H9 (cell line): ENCODE results near the gene NCOR2. TPM values are rescaled to one million over a fixed set of nuclear protein-coding genes. Genes with fewer than 3 reads are reported as not detected.

ENCODE experiments used
- DNase-seq: peaks from one replicate; pipeline ENCODE4 v3.0.0-alpha.2; 2017
- H2AFZ ChIP-seq: one replicate; pipeline ENCODE4 v1.6.1; 2013; ENCODE audit warnings: mild to moderate bottlenecking, low read length, control low read depth, moderate library complexity
- H2AK5ac ChIP-seq: 2 replicates; pipeline ENCODE4 v1.6.1; 2013; ENCODE audit warnings: low read length, control low read depth, mixed read lengths; ENCODE audit not compliant: insufficient read length
- H2BK120ac ChIP-seq: one replicate; pipeline ENCODE4 v1.6.1; 2013; ENCODE audit warnings: low read depth, mild to moderate bottlenecking, low read length, control low read depth, inconsistent platforms; ENCODE audit not compliant: poor library complexity, severe bottlenecking
- H2BK12ac ChIP-seq: 2 replicates; pipeline ENCODE4 v1.6.1; 2013; ENCODE audit warnings: low read length, control low read depth, mixed read lengths, low read depth; ENCODE audit not compliant: insufficient read length
- H2BK15ac ChIP-seq: 2 replicates; pipeline ENCODE4 v1.6.1; 2013; ENCODE audit warnings: low read depth, low read length, control low read depth
- H2BK20ac ChIP-seq: one replicate; pipeline ENCODE4 v1.6.1; 2013; ENCODE audit warnings: low read depth, mild to moderate bottlenecking, low read length, control low read depth, inconsistent platforms; ENCODE audit not compliant: poor library complexity, severe bottlenecking
- H2BK5ac ChIP-seq: 2 replicates; pipeline ENCODE4 v1.6.1; 2013; ENCODE audit warnings: low read length, control low read depth, mixed read lengths; ENCODE audit not compliant: insufficient read length
- H3K14ac ChIP-seq: 2 replicates; pipeline ENCODE4 v1.6.1; 2013; ENCODE audit warnings: low read length, control low read depth; ENCODE audit not compliant: insufficient read depth
- H3K18ac ChIP-seq: 2 replicates; pipeline ENCODE4 v1.6.1; 2013; ENCODE audit warnings: low read depth, mild to moderate bottlenecking, mixed read lengths, low read length, control low read depth; ENCODE audit not compliant: insufficient read length
- H3K23ac ChIP-seq: 2 replicates; pipeline ENCODE4 v1.6.1; 2013; ENCODE audit warnings: low read length, control low read depth, mixed read lengths, low read depth; ENCODE audit not compliant: insufficient read length
- H3K23me2 ChIP-seq: 2 replicates; pipeline ENCODE4 v1.6.1; 2013; ENCODE audit warnings: low read depth, mild to moderate bottlenecking, mixed read lengths, low read length, control low read depth; ENCODE audit not compliant: insufficient read length, poor library complexity, severe bottlenecking
- H3K27ac ChIP-seq: 2 replicates; pipeline ENCODE4 v1.5.1; 2013; ENCODE audit warnings: low read length, control low read depth, mixed read lengths, low read depth; ENCODE audit not compliant: insufficient read length
- H3K27me3 ChIP-seq: 2 replicates; pipeline ENCODE4 v1.6.1; 2013; ENCODE audit warnings: low read length, control low read depth, inconsistent platforms; ENCODE audit not compliant: insufficient read depth
- H3K4ac ChIP-seq: 2 replicates; pipeline ENCODE4 v1.6.1; 2013; ENCODE audit warnings: low read depth, mild to moderate bottlenecking, control low read depth, inconsistent platforms, low read length, moderate library complexity
- H3K4me1 ChIP-seq: 2 replicates; pipeline ENCODE4 v1.6.1; 2013; ENCODE audit warnings: low read length, control low read depth, inconsistent platforms; ENCODE audit not compliant: insufficient read depth
- H3K4me2 ChIP-seq: 2 replicates; pipeline ENCODE4 v1.6.1; 2013; ENCODE audit warnings: low read length, control low read depth, mixed read lengths; ENCODE audit not compliant: insufficient read length, insufficient read depth
- H3K56ac ChIP-seq: 2 replicates; pipeline ENCODE4 v1.6.1; 2013; ENCODE audit warnings: low read depth, mild to moderate bottlenecking, mixed read lengths, low read length, control low read depth; ENCODE audit not compliant: insufficient read length
- H3K79me1 ChIP-seq: 2 replicates; pipeline ENCODE4 v1.6.1; 2013; ENCODE audit warnings: low read depth, mild to moderate bottlenecking, moderate library complexity, low read length, control low read depth, inconsistent platforms; ENCODE audit not compliant: insufficient read depth, poor library complexity, severe bottlenecking
- H3K79me2 ChIP-seq: 2 replicates; pipeline ENCODE4 v1.6.1; 2013; ENCODE audit warnings: low read length, control low read depth, inconsistent platforms; ENCODE audit not compliant: insufficient read depth
- H3K9ac ChIP-seq: 2 replicates; pipeline ENCODE4 v1.6.1; 2013; ENCODE audit warnings: low read length, control low read depth, mixed read lengths; ENCODE audit not compliant: insufficient read length; ENCODE audit errors: extremely low read depth
- H3K9me3 ChIP-seq: one replicate; pipeline ENCODE4 v1.6.1; 2013; ENCODE audit warnings: low read depth, low read length, inconsistent platforms; ENCODE audit not compliant: control insufficient read depth
- H3T11ph ChIP-seq: one replicate; pipeline ENCODE4 v1.6.1; 2013; ENCODE audit warnings: mild to moderate bottlenecking, low read length, control low read depth, inconsistent platforms
- H4K20me1 ChIP-seq: one replicate; pipeline ENCODE4 v1.6.1; 2013; ENCODE audit not compliant: control insufficient read depth, insufficient read length, insufficient read depth
- H4K5ac ChIP-seq: 2 replicates; pipeline ENCODE4 v1.6.1; 2013; ENCODE audit warnings: low read depth, mild to moderate bottlenecking, mixed read lengths, low read length, control low read depth; ENCODE audit not compliant: insufficient read length
- H4K8ac ChIP-seq: replicated peaks from 2 replicates; pipeline ENCODE4 v1.6.1; 2013; ENCODE audit warnings: low read length, control low read depth, mixed read lengths, low read depth; ENCODE audit not compliant: insufficient read length
- H4K91ac ChIP-seq: 2 replicates; pipeline ENCODE4 v1.6.1; 2013; ENCODE audit warnings: low read depth, mild to moderate bottlenecking, moderate library complexity, mixed read lengths, low read length, control low read depth; ENCODE audit not compliant: insufficient read length
- H3K27ac Mint-ChIP-seq, 3 experiments: 2 replicates in 2 of 3; 3 replicates in 1 of 3; pipeline ENCODE4 v1.8.0; 2020 to 2021; ENCODE audit warnings: mixed read lengths in 3 of 3, mild to moderate bottlenecking in 1 of 3, moderate library complexity in 1 of 3
- H3K27me3 Mint-ChIP-seq: 2 replicates; pipeline ENCODE4 v1.8.0; 2021; ENCODE audit warnings: low read depth, mild to moderate bottlenecking, moderate library complexity, mixed read lengths
- H3K36me3 Mint-ChIP-seq, 3 experiments: 2 replicates in 2 of 3; 3 replicates in 1 of 3; pipeline ENCODE4 v1.8.0; 2020 to 2021; ENCODE audit warnings: low read depth in 3 of 3, mixed read lengths in 3 of 3; ENCODE audit not compliant: insufficient read depth in 1 of 3
- H3K4me1 Mint-ChIP-seq, 2 experiments: 2 replicates each; pipeline ENCODE4 v1.8.0; 2020; ENCODE audit warnings: mixed read lengths in 2 of 2
- H3K4me3 Mint-ChIP-seq, 2 experiments: 2 replicates in 1 of 2; 3 replicates in 1 of 2; pipeline ENCODE4 v1.8.0; 2020 to 2021; ENCODE audit warnings: mild to moderate bottlenecking in 2 of 2, mixed read lengths in 2 of 2, moderate library complexity in 1 of 2
- H3K9me3 Mint-ChIP-seq, 2 experiments: 2 replicates in 1 of 2; 3 replicates in 1 of 2; pipeline ENCODE4 v1.8.0; 2020; ENCODE audit warnings: mild to moderate bottlenecking in 2 of 2, mixed read lengths in 2 of 2, moderate library complexity in 1 of 2
- WGBS: extraction: QIAGEN DNeasy Blood & Tissue Kit; methylation state at CpG from one replicate; pipeline ENCODE4 v1.1.7; 2013; ENCODE audit warnings: missing lambda C conversion rate, low lambda C conversion rate, mixed read lengths; ENCODE audit not compliant: insufficient read length; ENCODE audit errors: extremely low coverage; 5-methylcytosine and 5-hydroxymethylcytosine counted together
- total RNA-seq: library from RNA; stranded (reverse); gene quantifications from 2 replicates; pipeline ENCODE4 v1.2.1, GENCODE V29; 2021
- TF ChIP-seq, protein P1 (sequence below): fragments of 200-600 bp; sonication (generic); conservative IDR thresholded peaks from 3 replicates; pipeline ENCODE4 v1.8.0; 2021; ENCODE audit warnings: antibody characterized with exemption, mild to moderate bottlenecking

Gene NCOR2
- total RNA-seq, 1 experiment from 2014 or later: 226 TPM

DNA sequence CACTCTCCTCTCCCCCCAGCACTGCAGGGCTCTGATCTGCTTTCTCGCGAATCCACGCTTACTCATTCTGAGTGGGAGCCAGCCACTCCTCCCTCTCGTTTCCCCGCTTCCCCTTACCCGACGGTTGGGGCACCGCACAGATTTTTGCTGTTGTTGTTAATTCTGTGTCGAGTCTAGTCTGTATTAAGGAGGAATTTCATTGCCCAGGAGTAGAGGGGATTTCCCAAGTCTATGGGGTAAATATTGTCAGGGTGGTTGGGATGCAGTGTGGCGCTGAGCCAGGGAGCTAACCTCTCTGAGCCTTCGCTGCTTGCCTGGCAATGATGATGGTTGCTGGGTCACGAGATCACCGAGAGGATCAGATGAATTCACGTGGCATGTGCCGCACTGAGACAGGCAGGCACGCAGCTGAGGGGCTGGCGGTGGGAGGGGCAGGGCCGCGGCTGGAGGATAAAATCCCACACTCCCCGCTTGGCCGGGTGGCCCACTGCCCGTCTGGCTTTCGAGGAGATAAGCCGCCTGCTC lies 18.5 kb downstream of the NCOR2 start:
- H3K9ac ChIP-seq: no peak overlapping the region
- no CpG with 5 or more reads among the region's 24 CpGs for WGBS
- no peak overlapping the region for H2BK20ac ChIP-seq
- no peak overlapping the region for H3K4me2 ChIP-seq
- no peaks in the 10 kb centered on the region for H3K9me3 ChIP-seq
- no peak overlapping the region for H2AFZ ChIP-seq
- DNase-seq: no peak
- no peak overlapping the region for H2BK15ac ChIP-seq
- Mint-ChIP-seq H3K36me3 (peaks cover 7 to 17% (median 15%) of the 10 kb centered on the region in 3 experiments), H3K4me3 (no peak overlapping the region), H3K9me3 (no peaks in the 10 kb centered on the region), H3K27me3 (no peaks in the 10 kb centered on the region), H3K27ac (peak overlapping the region in 2 of 3 experiments; percentile 16 to 38; a peak in 3 of 7 replicates), H3K4me1 (peaks cover 56 to 63% of the 10 kb centered on the region in 2 experiments)
- no peak overlapping the region for H3K23ac ChIP-seq
- H4K8ac ChIP-seq: no peak overlapping the region
- H3K4me1 ChIP-seq: peaks cover 2% of the 10 kb centered on the region; the same call in 1 of the 2 replicates
- H4K91ac ChIP-seq: no peak overlapping the region
- no peaks in the 10 kb centered on the region for H3K27me3 ChIP-seq
- no peaks in the 10 kb centered on the region for H3K23me2 ChIP-seq
- no peak overlapping the region for H3T11ph ChIP-seq
- H3K18ac ChIP-seq: no peak overlapping the region
- H3K79me1 ChIP-seq: no peaks in the 10 kb centered on the region
- peaks cover 77% of the 10 kb centered on the region for H3K79me2 ChIP-seq
- H4K5ac ChIP-seq: no peak overlapping the region
- no peak overlapping the region for H2BK12ac ChIP-seq
- H4K20me1 ChIP-seq: no peaks in the 10 kb centered on the region
- no peak overlapping the region for H3K4ac ChIP-seq
- TF ChIP-seq, protein P1, sequence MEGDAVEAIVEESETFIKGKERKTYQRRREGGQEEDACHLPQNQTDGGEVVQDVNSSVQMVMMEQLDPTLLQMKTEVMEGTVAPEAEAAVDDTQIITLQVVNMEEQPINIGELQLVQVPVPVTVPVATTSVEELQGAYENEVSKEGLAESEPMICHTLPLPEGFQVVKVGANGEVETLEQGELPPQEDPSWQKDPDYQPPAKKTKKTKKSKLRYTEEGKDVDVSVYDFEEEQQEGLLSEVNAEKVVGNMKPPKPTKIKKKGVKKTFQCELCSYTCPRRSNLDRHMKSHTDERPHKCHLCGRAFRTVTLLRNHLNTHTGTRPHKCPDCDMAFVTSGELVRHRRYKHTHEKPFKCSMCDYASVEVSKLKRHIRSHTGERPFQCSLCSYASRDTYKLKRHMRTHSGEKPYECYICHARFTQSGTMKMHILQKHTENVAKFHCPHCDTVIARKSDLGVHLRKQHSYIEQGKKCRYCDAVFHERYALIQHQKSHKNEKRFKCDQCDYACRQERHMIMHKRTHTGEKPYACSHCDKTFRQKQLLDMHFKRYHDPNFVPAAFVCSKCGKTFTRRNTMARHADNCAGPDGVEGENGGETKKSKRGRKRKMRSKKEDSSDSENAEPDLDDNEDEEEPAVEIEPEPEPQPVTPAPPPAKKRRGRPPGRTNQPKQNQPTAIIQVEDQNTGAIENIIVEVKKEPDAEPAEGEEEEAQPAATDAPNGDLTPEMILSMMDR: no peak
- no peak overlapping the region; the same call in 1 of the 2 replicates for H3K14ac ChIP-seq
- no peak overlapping the region for H3K27ac ChIP-seq
- no peak overlapping the region for H2BK120ac ChIP-seq
- no peak overlapping the region for H3K56ac ChIP-seq
- no peak overlapping the region for H2BK5ac ChIP-seq
- H2AK5ac ChIP-seq: no peak overlapping the region
